ENCODE measurements around the gene MYL10.
"Not testable (repeated sequence)": the region's sequence is repeated elsewhere in the genome, so short reads cannot be mapped to it uniquely, and the experiment has no call there.

MYL10 gene

GRCh38 chr7:101650579-101651081 lies 21.5 kb upstream of the MYL10 start:
- no peak for DNase-seq

- not testable (repeated sequence) for DNase-seq
These were observed 18.8 kb upstream of the MYL10 start for GRCh38 chr7:101647876-101648275.

DNA sequence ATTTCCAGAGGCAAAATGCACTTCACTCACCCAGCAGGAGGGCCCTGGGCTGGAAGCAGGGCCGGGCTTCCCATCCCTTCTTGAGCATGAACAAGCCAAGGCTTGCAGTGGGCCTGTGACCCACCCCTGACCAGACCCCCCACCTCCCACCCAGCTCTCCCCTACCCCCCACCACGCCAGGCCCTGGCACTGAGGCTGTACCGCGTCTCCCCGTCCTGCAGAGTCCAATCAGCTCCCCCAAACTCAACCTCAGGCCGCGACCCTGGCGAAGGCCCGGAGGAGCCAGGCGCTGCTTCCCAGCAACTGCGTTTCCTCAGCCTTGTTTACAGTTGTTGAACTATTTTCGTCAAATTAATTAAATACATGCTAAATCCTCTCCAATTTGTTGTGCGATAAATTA lies 16.9 kb upstream of the MYL10 start:
- DNase-seq = no peak

GRCh38 chr7:101644879-101645278 lies 15.8 kb upstream of the MYL10 start:
- no peak for DNase-seq

GRCh38 chr7:101639127-101639526 lies 10.0 kb upstream of the MYL10 start:
- DNase-seq = not testable (repeated sequence)

DNA sequence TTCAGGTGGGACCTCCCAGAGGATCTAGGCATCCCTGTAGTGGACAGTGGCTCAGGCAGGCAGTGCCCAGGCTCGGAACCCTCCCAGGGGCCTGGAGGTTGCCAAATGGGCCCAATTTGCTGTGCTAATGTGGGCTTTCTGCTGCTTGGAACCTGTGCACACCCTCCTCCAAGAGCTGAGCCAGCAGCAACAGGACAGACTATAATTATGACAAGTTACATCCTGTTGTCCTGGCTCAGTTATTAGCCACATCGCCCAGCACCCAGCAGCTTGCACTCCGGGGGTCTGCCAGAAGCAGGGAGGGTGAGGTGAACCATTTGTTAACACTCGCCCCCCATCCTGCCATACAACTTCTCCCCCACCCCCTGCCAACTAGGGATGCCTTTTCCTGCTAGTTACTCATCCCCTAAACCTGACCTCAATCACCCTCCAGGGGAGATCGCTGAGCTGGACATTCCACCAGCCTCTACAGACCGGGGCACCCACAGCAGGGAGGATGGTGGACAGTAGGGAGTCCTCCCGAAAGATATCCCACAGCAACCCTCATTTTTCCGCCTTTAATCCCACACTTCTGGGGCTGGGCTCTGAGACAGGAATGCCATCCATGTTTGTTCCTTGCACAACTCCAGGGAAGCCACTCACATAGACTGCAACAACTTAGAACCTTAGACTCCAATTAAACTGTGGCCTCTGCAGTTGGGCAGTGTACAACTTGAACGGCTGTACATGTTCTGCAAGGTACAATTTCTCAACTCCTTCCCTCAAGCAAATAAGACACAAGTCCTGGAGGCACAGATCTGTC lies 7.9 kb upstream of the MYL10 start:
- DNase-seq = no peak

DNA sequence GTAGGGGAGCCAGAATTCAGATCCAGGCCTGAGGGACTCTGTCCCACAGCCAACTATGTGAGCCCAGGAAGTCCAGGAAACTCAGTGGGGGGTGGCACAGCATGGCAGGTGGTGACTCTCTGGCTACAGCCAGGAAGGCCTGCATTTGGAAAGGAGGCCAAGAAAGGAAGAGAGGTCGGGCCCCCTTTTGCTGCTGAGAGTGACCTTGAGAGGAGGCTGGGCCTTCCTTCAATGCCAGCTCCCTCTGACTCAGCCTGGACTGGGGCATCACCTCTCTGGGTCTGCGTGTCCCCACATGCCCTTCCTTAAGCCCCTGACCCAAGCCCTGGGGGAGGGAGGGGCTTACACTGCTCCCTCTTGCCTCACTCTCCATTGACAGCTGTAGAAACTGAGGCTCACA lies 6.4 kb upstream of the MYL10 start:
- DNase-seq = no peak

GRCh38 chr7:101634196-101634717 lies 5.2 kb upstream of the MYL10 start:
- no peak for DNase-seq

DNA sequence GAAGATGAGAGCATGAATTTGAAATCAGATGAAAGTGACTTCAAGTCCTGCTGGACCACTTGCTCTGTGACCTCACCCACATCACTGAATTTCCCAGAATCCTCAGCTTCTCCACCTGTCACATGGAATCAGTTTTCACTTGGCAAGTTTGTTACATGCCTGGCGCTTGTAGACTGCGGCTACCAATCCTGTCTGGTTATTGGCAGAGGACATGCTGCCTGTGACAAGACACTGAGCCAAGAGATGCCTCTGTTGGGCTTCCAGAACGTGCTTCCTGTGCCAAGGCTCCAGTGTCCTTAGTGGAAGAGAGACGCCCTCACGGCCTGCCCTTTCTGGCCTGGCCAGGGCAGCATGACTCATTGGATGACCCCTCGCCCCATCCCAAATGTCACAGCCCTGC lies 4.4 kb upstream of the MYL10 start:
- no peak for DNase-seq

DNA sequence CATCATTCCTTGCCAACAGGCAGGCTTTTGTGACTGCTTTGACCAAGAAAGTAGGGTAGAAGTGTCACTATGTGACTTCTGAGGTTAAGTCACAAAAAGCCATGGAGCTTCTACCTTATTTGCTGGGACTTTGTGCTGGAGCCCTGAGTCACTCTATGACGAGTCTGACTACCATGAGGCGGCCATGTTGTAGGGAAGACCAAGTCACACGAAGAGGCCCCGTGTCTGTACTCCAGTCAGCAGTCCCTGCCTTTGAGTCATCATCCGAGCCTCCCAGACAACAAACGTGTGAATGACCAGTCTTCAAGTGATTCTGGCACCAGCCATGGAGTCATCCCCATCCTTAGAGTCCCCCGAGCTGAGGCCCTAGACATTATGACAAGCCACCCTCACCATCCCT lies 3.5 kb upstream of the MYL10 start:
- DNase-seq = no peak

DNA sequence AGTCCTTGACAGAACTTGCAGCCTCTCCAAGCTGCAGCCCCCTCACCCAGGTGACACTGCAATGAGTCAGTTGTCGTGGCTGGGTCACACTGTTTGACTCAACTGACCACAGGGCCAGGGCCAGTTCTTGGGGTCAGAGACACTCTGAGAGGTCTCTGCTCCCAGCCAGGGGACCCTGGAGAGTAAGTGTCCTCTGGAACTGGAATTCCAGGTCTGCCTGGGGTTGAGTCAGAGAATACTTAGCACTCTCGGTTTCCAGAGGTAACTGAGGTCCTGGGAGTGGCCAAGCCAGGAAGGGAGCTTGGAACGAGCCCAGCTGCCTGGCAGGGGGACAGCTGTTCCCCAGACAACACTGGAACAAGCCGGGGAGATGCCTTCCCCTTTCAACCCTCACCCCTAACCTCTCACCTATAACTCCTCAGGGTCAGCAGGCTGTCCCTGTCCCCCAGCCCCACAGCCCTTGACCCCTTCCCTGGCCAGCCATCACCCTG lies 2.2 kb upstream of the MYL10 start:
- DNase-seq = no peak

DNA sequence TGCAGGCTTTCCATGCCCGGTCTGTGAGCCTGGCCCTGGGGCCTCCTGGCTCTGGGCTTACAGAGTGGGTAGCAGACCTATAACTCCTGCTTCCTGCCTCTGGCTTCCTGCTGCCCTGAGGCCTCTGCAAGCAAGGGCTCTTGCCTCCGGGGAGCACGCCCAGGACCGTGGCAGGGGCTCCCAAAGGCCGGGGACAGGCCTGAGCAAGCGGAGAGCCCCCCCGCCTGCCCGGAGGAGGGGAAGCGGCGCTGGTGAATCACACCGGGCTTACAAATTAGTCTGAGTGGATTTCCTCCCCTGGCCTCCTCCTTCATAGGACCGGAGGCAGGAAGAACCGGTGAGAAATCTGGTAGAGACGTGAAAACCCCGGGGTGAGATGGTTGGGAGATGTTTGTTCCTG lies 1.5 kb upstream of the MYL10 start:
- no peak for DNase-seq

- no peak for DNase-seq
These were observed 574 bp downstream of the MYL10 start for GRCh38 chr7:101628522-101628921.

DNA sequence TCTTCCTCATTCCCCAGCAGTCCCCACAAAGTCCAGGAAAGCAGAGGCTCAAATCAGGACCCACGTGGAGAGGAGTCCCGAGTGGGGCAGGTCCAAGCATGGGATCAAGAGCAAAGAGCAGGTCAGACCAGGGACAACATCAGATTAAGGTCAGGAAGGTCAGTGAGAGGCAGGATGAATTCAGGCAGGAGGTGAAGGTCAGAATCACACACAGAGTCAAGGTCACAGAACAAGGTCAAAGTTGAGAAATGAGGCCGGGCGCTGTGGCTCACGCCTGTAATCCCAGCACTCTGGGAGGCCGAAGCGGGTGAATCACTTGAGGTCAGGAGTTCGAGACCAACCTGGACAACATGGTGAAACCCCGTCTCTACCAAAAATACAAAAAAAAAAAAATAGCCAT lies 2.3 kb downstream of the MYL10 start:
- no peak for DNase-seq

- no peak for DNase-seq
These were observed 2.9 kb downstream of the MYL10 start for GRCh38 chr7:101626069-101626671.

- no peak for DNase-seq
These were observed 3.9 kb downstream of the MYL10 start for GRCh38 chr7:101625031-101625791.

GRCh38 chr7:101624246-101625001 lies 4.7 kb downstream of the MYL10 start:
- no peak for DNase-seq

DNA sequence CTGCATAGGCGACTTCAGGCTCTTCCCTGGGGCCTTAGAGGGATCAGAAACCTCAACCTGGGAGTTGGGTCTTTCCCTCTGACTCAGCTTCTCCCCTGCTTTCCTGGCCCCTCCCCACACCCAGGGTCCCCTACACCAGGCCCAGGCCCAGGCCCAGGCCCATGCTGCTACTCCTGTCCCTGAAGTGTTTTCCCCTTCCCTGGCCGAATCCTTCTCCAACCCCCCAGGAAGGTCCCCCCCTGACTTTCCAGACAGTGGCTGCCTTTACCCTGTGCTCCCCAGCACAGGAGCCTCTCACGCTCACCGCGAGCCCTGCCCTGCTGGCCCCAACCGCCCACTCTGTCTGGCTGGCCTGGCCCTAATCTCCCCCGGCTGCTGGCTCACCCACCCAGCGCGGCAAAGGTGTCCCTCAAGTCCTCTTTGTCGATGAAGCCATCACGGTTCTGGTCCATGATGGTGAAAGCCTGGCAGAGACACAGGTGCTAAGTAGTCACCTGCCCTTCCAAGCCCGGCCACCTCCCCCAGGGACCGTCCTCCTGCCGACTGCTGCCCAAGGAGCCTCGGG lies 6.4 kb downstream of the MYL10 start:
- DNase-seq = no peak

- no peak for DNase-seq
These were observed 8.1 kb downstream of the MYL10 start for GRCh38 chr7:101620991-101621390.

DNA sequence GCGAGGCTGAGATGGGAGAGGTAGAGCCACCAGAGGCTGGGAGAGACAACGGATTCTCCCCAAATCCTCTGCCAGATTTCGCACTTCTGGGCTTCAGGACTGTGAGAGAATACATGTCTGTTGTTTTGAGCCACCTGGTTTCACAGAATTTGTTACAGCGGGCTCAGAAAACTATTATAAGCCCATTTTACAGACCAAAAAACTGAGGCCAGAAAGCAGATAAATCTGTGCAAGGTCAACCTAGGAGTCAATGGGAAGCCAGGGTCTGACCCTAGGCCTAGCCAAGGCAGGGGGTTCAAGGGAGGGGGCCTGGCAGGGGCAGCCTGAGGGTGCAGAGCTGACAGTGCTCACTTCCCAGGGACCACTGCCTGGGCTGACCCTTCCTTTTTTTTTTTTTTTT lies 8.7 kb downstream of the MYL10 start:
- DNase-seq = no peak

DNA sequence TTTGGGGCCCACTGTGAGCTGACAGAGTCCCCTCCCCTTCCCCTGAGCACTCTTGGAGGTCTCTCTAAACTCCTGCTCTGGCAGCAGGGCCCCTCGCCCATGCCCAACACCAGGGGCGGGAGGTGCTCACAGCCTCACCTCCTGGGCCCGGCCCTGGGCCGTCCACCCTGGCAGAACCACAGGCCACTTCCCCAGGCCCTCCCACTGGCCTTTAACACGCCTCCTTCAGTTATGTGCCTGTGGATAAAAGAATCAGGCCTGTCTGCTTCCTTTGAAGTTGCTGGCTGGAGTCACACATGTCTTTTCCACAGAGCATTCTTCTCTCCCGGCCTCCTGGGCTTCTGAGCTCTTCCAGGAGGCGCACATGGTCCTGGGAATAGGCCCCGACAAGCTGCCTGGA lies 10.2 kb downstream of the MYL10 start:
- no peak for DNase-seq

GRCh38 chr7:101618207-101618839 lies 10.8 kb downstream of the MYL10 start:
- no peak for DNase-seq

Measured in CD4-positive, alpha-beta T cell treated with Interferon gamma for 1 hour (primary cell).